ENCODE results near the gene UAP1.
A peak's percentile ranks its signal among the peaks of the same experiment; 100 is the strongest.

UAP1 gene
- long read RNA-seq, donor 1, partial matches to known transcripts, result 0 of 7 reads
- long read RNA-seq, donor 1, other reads (novel, unspliced or antisense), result 0 of 7 reads
- long read RNA-seq, donor 2, partial matches to known transcripts, result 0 of 9 reads
- long read RNA-seq, donor 2, other reads (novel, unspliced or antisense), result 5 of 9 reads
- long read RNA-seq, donor 3, partial matches to known transcripts, result 0 of 3 reads
- long read RNA-seq, donor 3, other reads (novel, unspliced or antisense), result 0 of 3 reads
- long read RNA-seq, donor 4, partial matches to known transcripts, result 0 of 3 reads
- long read RNA-seq, donor 4, other reads (novel, unspliced or antisense), result 0 of 3 reads
- long read RNA-seq, donor 5, partial matches to known transcripts, result 5 of 10 reads
- long read RNA-seq, donor 5, other reads (novel, unspliced or antisense), result 0 of 10 reads
- long read RNA-seq, donor 6, partial matches to known transcripts, result 0 of 7 reads
- long read RNA-seq, donor 6, other reads (novel, unspliced or antisense), result 0 of 7 reads
- long read RNA-seq, donor 7, transcript UAP1-201 (11 exons, 2,377 nt), result major isoform, 5 of 7 reads
- long read RNA-seq, donor 7, partial matches to known transcripts, result 0 of 7 reads
- long read RNA-seq, donor 7, other reads (novel, unspliced or antisense), result 0 of 7 reads
- long read RNA-seq, donor 8, transcript UAP1-201 (11 exons, 2,377 nt), result major isoform, 12 of 14 reads
- long read RNA-seq, donor 8, partial matches to known transcripts, result 0 of 14 reads
- long read RNA-seq, donor 8, other reads (novel, unspliced or antisense), result 0 of 14 reads

GRCh38 chr1:162561616-162562469, at the start of gene UAP1:
TSS of gene UAP1 (plus strand) at chr1:162561722. CDS start at chr1:162566069, 4,347 bp downstream.
- DNase-seq, result peak; percentile 87

GRCh38 chr1:162527314-162527713, 34.2 kb upstream of the UAP1 start:
- DNase-seq, result no peak

- no peak for DNase-seq
Measured at GRCh38 chr1:162530307-162530987, 31.1 kb upstream of the UAP1 start.

GRCh38 chr1:162530988-162531319, 30.6 kb upstream of the UAP1 start:
- DNase-seq, result no peak

GRCh38 chr1:162535501-162535900, 26.0 kb upstream of the UAP1 start:
- DNase-seq, result no peak

GRCh38 chr1:162536511-162536910, 25.0 kb upstream of the UAP1 start:
- no peak for DNase-seq

GRCh38 chr1:162537216-162537615, 24.3 kb upstream of the UAP1 start:
- DNase-seq, result no peak

- no peak for DNase-seq
Measured at GRCh38 chr1:162538815-162539431, 22.6 kb upstream of the UAP1 start.

GRCh38 chr1:162541619-162542141, 19.8 kb upstream of the UAP1 start:
- no peak for DNase-seq

- DNase-seq, result no peak
Measured at GRCh38 chr1:162543228-162543627, 18.3 kb upstream of the UAP1 start.

- no peak for DNase-seq
Measured at GRCh38 chr1:162548170-162548569, 13.4 kb upstream of the UAP1 start.

- DNase-seq, result no peak
Measured at GRCh38 chr1:162549001-162549400, 12.5 kb upstream of the UAP1 start.

GRCh38 chr1:162550925-162551324, 10.6 kb upstream of the UAP1 start:
- DNase-seq, result no peak

GRCh38 chr1:162551969-162552683, 9.4 kb upstream of the UAP1 start:
- no peak for DNase-seq

- DNase-seq, result no peak
Measured at GRCh38 chr1:162552684-162553252, 8.8 kb upstream of the UAP1 start.

GRCh38 chr1:162554258-162554657, 7.3 kb upstream of the UAP1 start:
- DNase-seq, result no peak

- DNase-seq, result no peak
Measured at GRCh38 chr1:162557536-162557935, 4.0 kb upstream of the UAP1 start.

GRCh38 chr1:162560303-162561036, 1.1 kb upstream of the UAP1 start:
- DNase-seq, result no peak

GRCh38 chr1:162561037-162561615, 396 bp upstream of the UAP1 start:
- peak; percentile 87 for DNase-seq
